B cell (primary cell): ENCODE data around the gene RER1.

ENCODE experiments used
- EZH2 ChIP-seq: IDR thresholded peaks from 2 replicates; pipeline ENCODE4 v1.6.1; 2012; ENCODE audit warnings: borderline replicate concordance, low read depth, mild to moderate bottlenecking, moderate library complexity, low read length; ENCODE audit not compliant: insufficient read depth, poor library complexity, severe bottlenecking
- TF ChIP-seq, protein P1 (sequence below): fragments of 200-600 bp; IDR thresholded peaks from one replicate; pipeline ENCODE4 v1.8.0; 2022; ENCODE audit warnings: antibody characterized with exemption, mild to moderate bottlenecking

- TF ChIP-seq, protein P1, sequence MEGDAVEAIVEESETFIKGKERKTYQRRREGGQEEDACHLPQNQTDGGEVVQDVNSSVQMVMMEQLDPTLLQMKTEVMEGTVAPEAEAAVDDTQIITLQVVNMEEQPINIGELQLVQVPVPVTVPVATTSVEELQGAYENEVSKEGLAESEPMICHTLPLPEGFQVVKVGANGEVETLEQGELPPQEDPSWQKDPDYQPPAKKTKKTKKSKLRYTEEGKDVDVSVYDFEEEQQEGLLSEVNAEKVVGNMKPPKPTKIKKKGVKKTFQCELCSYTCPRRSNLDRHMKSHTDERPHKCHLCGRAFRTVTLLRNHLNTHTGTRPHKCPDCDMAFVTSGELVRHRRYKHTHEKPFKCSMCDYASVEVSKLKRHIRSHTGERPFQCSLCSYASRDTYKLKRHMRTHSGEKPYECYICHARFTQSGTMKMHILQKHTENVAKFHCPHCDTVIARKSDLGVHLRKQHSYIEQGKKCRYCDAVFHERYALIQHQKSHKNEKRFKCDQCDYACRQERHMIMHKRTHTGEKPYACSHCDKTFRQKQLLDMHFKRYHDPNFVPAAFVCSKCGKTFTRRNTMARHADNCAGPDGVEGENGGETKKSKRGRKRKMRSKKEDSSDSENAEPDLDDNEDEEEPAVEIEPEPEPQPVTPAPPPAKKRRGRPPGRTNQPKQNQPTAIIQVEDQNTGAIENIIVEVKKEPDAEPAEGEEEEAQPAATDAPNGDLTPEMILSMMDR = no peak
- TF ChIP-seq EZH2 = no peak
These were observed 21.3 kb downstream of the RER1 start for GRCh38 chr1:2412773-2413494.
